Uterus (tissue), 4 donors: ENCODE results near the gene ACTR5. TPM values are rescaled to one million over a fixed set of nuclear protein-coding genes. Genes with fewer than 3 reads are reported as not detected.

Experiments used
- DNase-seq, 2 donors: peaks; one replicate each; pipeline ENCODE4 v3.0.0-alpha.2; 2019 to 2020
- H3K27ac ChIP-seq, 2 donors: fragments of 200-600 bp; sonication (generic); 1 replicate in 1 of 2; 2 replicates in 1 of 2; pipeline ENCODE4 v1.5.1; 2016 to 2018
- H3K27me3 ChIP-seq, 2 donors: fragments of 200-600 bp; sonication (generic); one replicate each; pipeline ENCODE4 v1.5.1; 2018 to 2019; ENCODE audit warnings: control low read depth in 1 of 2
- H3K36me3 ChIP-seq, 2 donors: fragments of 200-600 bp; sonication (generic); one replicate each; pipeline ENCODE4 v1.5.1; 2019; ENCODE audit warnings: control low read depth in 1 of 2
- H3K4me1 ChIP-seq, 2 donors: fragments of 200-600 bp; sonication (generic); one replicate each; pipeline ENCODE4 v1.5.1; 2018 to 2019; ENCODE audit warnings: control low read depth in 1 of 2
- H3K4me3 ChIP-seq, 2 donors: fragments of 200-600 bp; sonication (generic); 1 replicate in 1 of 2; 2 replicates in 1 of 2; pipeline ENCODE4 v1.5.1; 2018 to 2019; ENCODE audit warnings: mild to moderate bottlenecking in 1 of 2
- H3K9me3 ChIP-seq, 2 donors: fragments of 200-600 bp; sonication (generic); one replicate each; pipeline ENCODE4 v1.5.1; 2019; ENCODE audit warnings: control low read depth in 1 of 2
- CTCF ChIP-seq, 4 experiments: fragments of 200-600 bp in 2 of 4; fragments of 450-650 bp in 2 of 4; sonication (generic) in 2 of 4; IDR thresholded peaks; one replicate each; pipeline ENCODE4 v1.5.1; 2016 to 2019; ENCODE audit warnings: antibody characterized with exemption in 4 of 4, mild to moderate bottlenecking in 2 of 4, moderate library complexity in 1 of 4
- POLR2A ChIP-seq, 2 donors: fragments of 450-650 bp; IDR thresholded peaks; one replicate each; pipeline ENCODE4 v1.6.1; 2016; ENCODE audit warnings: antibody characterized with exemption in 2 of 2, mild to moderate bottlenecking in 1 of 2, moderate library complexity in 1 of 2
- intact Hi-C: fragments of 100-400 bp; cut with DNase I; formaldehyde crosslinking; loops from one replicate; pipeline ENCODE4 v1.15.1; 2023; ENCODE audit warnings: low total_unique reads
- total RNA-seq, 4 donors: library from RNA; depleted of rRNA in 3 of 4; stranded (reverse); fragments of >200 nt in 3 of 4; gene quantifications; one replicate each; pipeline versions ENCODE4 v1.1.0 to v1.2.4, GENCODE V29; 2014 to 2023
- donor health status: DM: yes; HTN: yes; CAD: no.

The ACTR5 gene
- total RNA-seq, 4 donors from 2014 or later = 3.8 to 12.4 (median 11.7) TPM

GRCh38 chr20:38770546-38770945, 22.3 kb downstream of the ACTR5 start:
- Histone ChIP-seq H3K9me3 (no peaks in the 10 kb centered on the region), H3K36me3 (no peaks in the 10 kb centered on the region), H3K27me3 (no peaks in the 10 kb centered on the region), H3K27ac (no peak overlapping the region), H3K4me3 (no peak overlapping the region), H3K4me1 (no peaks in the 10 kb centered on the region)
- DNase-seq = no peak
- intact Hi-C loops = no loop called here
- TF ChIP-seq POLR2A (IDR thresholded peaks at IDR 0.05) = no peak
- TF ChIP-seq CTCF (IDR thresholded peaks at IDR 0.05) = no peak

GRCh38 chr20:38770970-38771369, 22.7 kb downstream of the ACTR5 start:
- Histone ChIP-seq H3K4me3 (no peak overlapping the region), H3K9me3 (no peaks in the 10 kb centered on the region), H3K4me1 (no peaks in the 10 kb centered on the region), H3K27me3 (no peaks in the 10 kb centered on the region), H3K36me3 (no peaks in the 10 kb centered on the region), H3K27ac (no peak overlapping the region)
- TF ChIP-seq POLR2A (IDR thresholded peaks at IDR 0.05) (no peak), CTCF (IDR thresholded peaks at IDR 0.05) (no peak)
- intact Hi-C loops = no loop called here
- no peak for DNase-seq

- H3K27ac ChIP-seq = no peak overlapping the region
- DNase-seq = no peak
- H3K4me1 ChIP-seq = no peaks in the 10 kb centered on the region
- intact Hi-C loops = no loop called here
- H3K36me3 ChIP-seq = no peaks in the 10 kb centered on the region
- TF ChIP-seq CTCF (IDR thresholded peaks at IDR 0.05) (no peak), POLR2A (IDR thresholded peaks at IDR 0.05) (no peak)
- H3K4me3 ChIP-seq = no peak overlapping the region
- no peaks in the 10 kb centered on the region for H3K27me3 ChIP-seq
- H3K9me3 ChIP-seq = no peaks in the 10 kb centered on the region
Observed at GRCh38 chr20:38771621-38772020, 23.4 kb downstream of the ACTR5 start.

GRCh38 chr20:38774167-38774566, 25.9 kb downstream of the ACTR5 start:
- H3K9me3 ChIP-seq = no peaks in the 10 kb centered on the region
- no peaks in the 10 kb centered on the region for H3K36me3 ChIP-seq
- TF ChIP-seq CTCF (IDR thresholded peaks at IDR 0.05) = no peak
- TF ChIP-seq POLR2A (IDR thresholded peaks at IDR 0.05) = no peak
- intact Hi-C loops = no loop called here
- H3K27me3 ChIP-seq = no peaks in the 10 kb centered on the region
- no peaks in the 10 kb centered on the region for H3K4me1 ChIP-seq
- no peak overlapping the region for H3K4me3 ChIP-seq
- DNase-seq = no peak
- no peak overlapping the region for H3K27ac ChIP-seq

- H3K36me3 ChIP-seq = no peaks in the 10 kb centered on the region
Observed at GRCh38 chr20:38776363-38776762, 28.1 kb downstream of the ACTR5 start.

More at GRCh38 chr20:38776363-38776762, 28.1 kb downstream of the ACTR5 start:
- TF ChIP-seq CTCF (IDR thresholded peaks at IDR 0.05) (no peak), POLR2A (IDR thresholded peaks at IDR 0.05) (no peak)
- Histone ChIP-seq H3K4me1 (no peaks in the 10 kb centered on the region), H3K4me3 (no peak overlapping the region), H3K27me3 (no peaks in the 10 kb centered on the region), H3K9me3 (no peaks in the 10 kb centered on the region), H3K27ac (no peak overlapping the region)
- intact Hi-C loops = no loop called here
- DNase-seq = no peak
